GM23338 (cell line): ENCODE measurements around the gene CNBD2. TPM values are rescaled to one million over a fixed set of nuclear protein-coding genes. Genes with fewer than 3 reads are reported as not detected.

Experiments used
- ATAC-seq: fragments of 200-7000 bp; cut with Tn5 transposase; 3 replicates; pipeline ENCODE4 v1.9.1; 2020
- DNase-seq: peaks from one replicate; pipeline ENCODE4 v3.0.0-alpha.2; 2015; ENCODE audit warnings: low spot score
- H2AFZ ChIP-seq: fragments of 200-600 bp; sonication (generic); 2 replicates; pipeline ENCODE4 v1.8.0; 2016; ENCODE audit warnings: antibody characterized with exemption, mild to moderate bottlenecking, moderate library complexity
- H3F3A ChIP-seq: fragments of 200-600 bp; sonication (generic); replicated peaks from 2 replicates; pipeline ENCODE4 v1.8.0; 2017; ENCODE audit warnings: antibody characterized with exemption, mixed run types, low read depth
- H3K27ac ChIP-seq: fragments of 200-600 bp; sonication (generic); 2 replicates; pipeline ENCODE4 v1.6.1; 2016; ENCODE audit warnings: low read depth
- H3K27me3 ChIP-seq: fragments of 200-600 bp; sonication (generic); 2 replicates; pipeline ENCODE4 v1.8.0; 2016; ENCODE audit warnings: mild to moderate bottlenecking, mixed run types, moderate library complexity; ENCODE audit not compliant: insufficient read depth
- H3K36me3 ChIP-seq: fragments of 200-600 bp; sonication (generic); 2 replicates; pipeline ENCODE4 v1.8.0; 2016; ENCODE audit warnings: mild to moderate bottlenecking; ENCODE audit not compliant: insufficient read depth
- H3K4me1 ChIP-seq: fragments of 200-600 bp; sonication (generic); 2 replicates; pipeline ENCODE4 v1.8.0; 2016; ENCODE audit warnings: mild to moderate bottlenecking, moderate library complexity; ENCODE audit not compliant: insufficient read depth
- H3K4me2 ChIP-seq: fragments of 200-600 bp; sonication (generic); 2 replicates; pipeline ENCODE4 v1.7.1; 2017; ENCODE audit warnings: mixed run types
- H3K4me3 ChIP-seq: fragments of 200-600 bp; sonication (generic); 2 replicates; pipeline ENCODE4 v1.6.1; 2016; ENCODE audit warnings: mixed run types
- H3K79me2 ChIP-seq: fragments of 200-600 bp; sonication (generic); replicated peaks from 2 replicates; pipeline ENCODE4 v1.8.0; 2017; ENCODE audit warnings: mild to moderate bottlenecking; ENCODE audit not compliant: insufficient read depth
- H3K9me2 ChIP-seq: fragments of 200-600 bp; sonication (generic); 2 replicates; pipeline ENCODE4 v1.8.0; 2017; ENCODE audit not compliant: insufficient read depth
- H4K20me1 ChIP-seq: fragments of 200-600 bp; sonication (generic); replicated peaks from 2 replicates; pipeline ENCODE4 v1.8.0; 2017; ENCODE audit warnings: mild to moderate bottlenecking; ENCODE audit not compliant: insufficient read depth
- H3K27ac Mint-ChIP-seq: 2 replicates; pipeline ENCODE4 v1.8.0; 2020; ENCODE audit warnings: inconsistent platforms, mild to moderate bottlenecking, moderate library complexity, mixed read lengths
- H3K27me3 Mint-ChIP-seq: 3 replicates; pipeline ENCODE4 v1.8.0; 2022; ENCODE audit warnings: low read depth, mild to moderate bottlenecking, moderate library complexity, mixed read lengths, inconsistent platforms; ENCODE audit not compliant: insufficient read depth, poor library complexity
- H3K36me3 Mint-ChIP-seq: 3 replicates; pipeline ENCODE4 v1.8.0; 2021; ENCODE audit warnings: low read depth, mild to moderate bottlenecking, inconsistent platforms, moderate library complexity, mixed read lengths
- H3K4me1 Mint-ChIP-seq: 3 replicates; pipeline ENCODE4 v1.8.0; 2020; ENCODE audit warnings: mild to moderate bottlenecking, inconsistent platforms, mixed read lengths
- H3K4me3 Mint-ChIP-seq: 3 replicates; pipeline ENCODE4 v1.8.0; 2021; ENCODE audit warnings: moderate library complexity, mild to moderate bottlenecking, inconsistent platforms, mixed read lengths
- H3K9me3 Mint-ChIP-seq: 3 replicates; pipeline ENCODE4 v1.8.0; 2020; ENCODE audit warnings: moderate library complexity, mild to moderate bottlenecking, inconsistent platforms, mixed read lengths
- CREB1 ChIP-seq: fragments of 250-450 bp; sonication (Bioruptor Pico); IDR thresholded peaks from 2 replicates; pipeline ENCODE4 v1.5.0; 2020; ENCODE audit warnings: low read depth, mild to moderate bottlenecking, moderate library complexity
- CTCF ChIP-seq, 2 experiments: fragments of 200-600 bp in 1 of 2; sonication (generic) in 1 of 2; conservative IDR thresholded peaks; 2 replicates each; pipeline versions ENCODE4 v1.5.1 to v1.6.1; 2016 to 2017; ENCODE audit warnings: antibody characterized with exemption in 2 of 2, low read depth in 2 of 2, mild to moderate bottlenecking in 2 of 2, moderate library complexity in 1 of 2
- EZH2phosphoT487 ChIP-seq: fragments of 200-600 bp; sonication (generic); IDR thresholded peaks from one replicate; pipeline ENCODE4 v1.8.1; 2018; ENCODE audit warnings: antibody characterized with exemption; ENCODE audit not compliant: unreplicated experiment
- JUNB ChIP-seq: IDR thresholded peaks from one replicate; pipeline ENCODE4 v1.6.1; 2016; ENCODE audit warnings: antibody characterized with exemption; ENCODE audit not compliant: unreplicated experiment
- NANOG ChIP-seq: IDR thresholded peaks from 2 replicates; pipeline ENCODE4 v1.6.1; 2016; ENCODE audit warnings: antibody characterized with exemption, borderline replicate concordance
- POLR2AphosphoS5 ChIP-seq: IDR thresholded peaks from 2 replicates; pipeline ENCODE4 v1.6.1; 2016; ENCODE audit warnings: antibody characterized with exemption, low read depth
- REST ChIP-seq: IDR thresholded peaks from one replicate; pipeline ENCODE4 v1.6.1; 2018; ENCODE audit warnings: antibody characterized with exemption; ENCODE audit not compliant: unreplicated experiment
- STAT1 ChIP-seq: IDR thresholded peaks from one replicate; pipeline ENCODE4 v1.6.1; 2016; ENCODE audit warnings: antibody characterized with exemption; ENCODE audit not compliant: unreplicated experiment
- ZNF114 ChIP-seq: fragments of 250-450 bp; sonication (Bioruptor Pico); IDR thresholded peaks from 2 replicates; pipeline ENCODE4 v1.5.0; 2020; ENCODE audit warnings: mild to moderate bottlenecking, moderate library complexity
- ZNF331 ChIP-seq: fragments of 250-450 bp; sonication (Bioruptor Pico); IDR thresholded peaks from 2 replicates; pipeline ENCODE4 v1.5.0; 2020; ENCODE audit warnings: low read depth, mild to moderate bottlenecking, moderate library complexity
- polyA plus RNA-seq: library from polyadenylated mRNA; unstranded; fragments of >200 nt; fragmentation: Nextera tagmentation; extraction: Ambion mirVana; gene quantifications from 2 replicates; pipeline ENCODE4 v1.2.1, GENCODE V29; 2016
- total RNA-seq: library from RNA; depleted of rRNA; stranded (reverse); fragments of >200 nt; shearing (Covaris generic); gene quantifications from 2 replicates; pipeline ENCODE4 v1.2.3, GENCODE V29; 2014

The CNBD2 gene
- total and polyA plus RNA-seq, 2 experiments from 2014 or later = 2.7 TPM; not detected in 1

GRCh38 chr20:35979544-35979943 is 11.2 kb downstream of the CNBD2 start:
- H3K4me3 ChIP-seq = no peak overlapping the region
- no peaks in the 10 kb centered on the region for H3F3A ChIP-seq
- H2AFZ ChIP-seq = no peak overlapping the region
- Mint-ChIP-seq H3K9me3 (no peaks in the 10 kb centered on the region; the same call in 2 of the 3 replicates), H3K27ac (no peak overlapping the region), H3K36me3 (no peaks in the 10 kb centered on the region), H3K4me3 (no peak overlapping the region), H3K4me1 (no peaks in the 10 kb centered on the region; the same call in 1 of the 3 replicates), H3K27me3 (peaks cover 3% of the 10 kb centered on the region)
- no peaks in the 10 kb centered on the region; the same call in 1 of the 2 replicates for H3K9me2 ChIP-seq
- H3K36me3 ChIP-seq = no peaks in the 10 kb centered on the region
- H3K27ac ChIP-seq = no peak overlapping the region
- no peak for DNase-seq
- ATAC-seq = no peak
- H3K4me2 ChIP-seq = no peak overlapping the region
- H3K27me3 ChIP-seq = no peaks in the 10 kb centered on the region
- no peak for TF ChIP-seq CREB1
- no peak for TF ChIP-seq REST
- no peak for TF ChIP-seq JUNB
- no peak for TF ChIP-seq ZNF331
- no peak for TF ChIP-seq STAT1
- no peak for TF ChIP-seq CTCF (conservative IDR thresholded peaks at IDR 0.05; ENCODE audit: low read depth in 2 of 2)
- no peak for TF ChIP-seq ZNF114 (CRISPR knock-in tag)
- no peaks in the 10 kb centered on the region for H4K20me1 ChIP-seq
- H3K4me1 ChIP-seq = no peaks in the 10 kb centered on the region
- no peaks in the 10 kb centered on the region for H3K79me2 ChIP-seq

GRCh38 chr20:35981969-35982368 is 13.6 kb downstream of the CNBD2 start:
- H3K9me2 ChIP-seq = no peaks in the 10 kb centered on the region
- no peak overlapping the region for H3K27ac Mint-ChIP-seq
- no peaks in the 10 kb centered on the region for H4K20me1 ChIP-seq
- H3K27ac ChIP-seq = no peak overlapping the region
- no peak for DNase-seq
- peaks cover 3% of the 10 kb centered on the region for H3K27me3 Mint-ChIP-seq
- no peak overlapping the region for H2AFZ ChIP-seq
- H3K9me3 Mint-ChIP-seq = no peaks in the 10 kb centered on the region; the same call in 2 of the 3 replicates
- H3K27me3 ChIP-seq = no peaks in the 10 kb centered on the region
- H3K4me3 Mint-ChIP-seq = no peak overlapping the region
- ATAC-seq = no peak
- H3F3A ChIP-seq = no peaks in the 10 kb centered on the region
- no peaks in the 10 kb centered on the region for H3K36me3 Mint-ChIP-seq
- H3K4me2 ChIP-seq = no peak overlapping the region
- H3K4me1 ChIP-seq = no peaks in the 10 kb centered on the region
- no peaks in the 10 kb centered on the region; the same call in 1 of the 3 replicates for H3K4me1 Mint-ChIP-seq
- H3K4me3 ChIP-seq = no peak overlapping the region
- H3K36me3 ChIP-seq = no peaks in the 10 kb centered on the region
- H3K79me2 ChIP-seq = no peaks in the 10 kb centered on the region
- TF ChIP-seq JUNB (no peak), ZNF331 (no peak), EZH2phosphoT487 (no peak), CTCF (conservative IDR thresholded peaks at IDR 0.05; ENCODE audit: low read depth in 2 of 2) (no peak), NANOG (no peak), POLR2AphosphoS5 (no peak), REST (no peak), CREB1 (no peak), ZNF114 (CRISPR knock-in tag) (no peak), STAT1 (no peak)
